Skeletal muscle tissue (tissue), 4 donors: ENCODE data around the gene DSTN. TPM values are rescaled to one million over a fixed set of nuclear protein-coding genes. Genes with fewer than 3 reads are reported as not detected.

Source experiments
- H3K27ac ChIP-seq: one replicate; pipeline ENCODE4 v1.7.0; 2013; ENCODE audit warnings: mild to moderate bottlenecking, low read depth, low read length, inconsistent platforms
- H3K27me3 ChIP-seq, 3 donors: one replicate each; pipeline ENCODE4 v1.7.0; 2013; ENCODE audit warnings: low read length in 3 of 3; ENCODE audit not compliant: control insufficient read depth in 3 of 3, insufficient read depth in 3 of 3
- H3K36me3 ChIP-seq, 3 donors: one replicate each; pipeline ENCODE4 v1.7.0; 2013; ENCODE audit warnings: low read length in 3 of 3; ENCODE audit not compliant: control insufficient read depth in 3 of 3, insufficient read depth in 3 of 3
- H3K4me1 ChIP-seq, 3 donors: one replicate each; pipeline ENCODE4 v1.7.0; 2013; ENCODE audit warnings: low read length in 3 of 3, mild to moderate bottlenecking in 3 of 3; ENCODE audit not compliant: control insufficient read depth in 3 of 3, insufficient read depth in 3 of 3
- H3K4me3 ChIP-seq, 3 donors: one replicate each; pipeline ENCODE4 v1.7.0; 2013; ENCODE audit warnings: low read length in 3 of 3
- H3K9ac ChIP-seq, 3 donors: one replicate each; pipeline ENCODE4 v1.7.0; 2013; ENCODE audit warnings: low read length in 3 of 3, mild to moderate bottlenecking in 3 of 3, moderate library complexity in 2 of 3, low read depth in 1 of 3
- H3K9me3 ChIP-seq, 3 donors: one replicate each; pipeline ENCODE4 v1.7.0; 2013; ENCODE audit warnings: low read length in 3 of 3; ENCODE audit not compliant: control insufficient read depth in 3 of 3
- total RNA-seq: library from RNA; depleted of rRNA; stranded (reverse); fragments of >200 nt; gene quantifications from one replicate; pipeline ENCODE4 v1.2.3, GENCODE V29; 2014
- donor health status: Osteomylitis.

Gene DSTN
- total RNA-seq, 1 donor from 2014 or later: 104 TPM

DNA sequence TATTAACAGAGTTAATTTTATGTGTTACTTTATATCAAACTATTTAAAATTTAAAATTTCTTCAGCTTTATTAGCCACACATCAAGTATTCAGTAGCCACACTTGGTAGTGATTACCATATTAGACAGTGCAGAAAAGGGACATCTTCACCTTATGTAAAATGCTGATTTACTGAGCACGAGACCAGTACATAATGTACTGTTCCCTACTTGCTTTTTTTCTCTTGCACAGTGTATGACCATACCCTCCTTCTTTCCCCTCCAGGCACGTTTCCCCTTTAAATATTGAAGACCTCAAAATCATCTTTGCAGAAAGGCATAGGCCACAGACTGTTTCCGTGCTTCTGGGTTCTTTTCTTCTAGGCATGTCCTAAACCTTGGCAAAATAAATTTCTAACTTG, 17.9 kb downstream of the DSTN start:
- Histone ChIP-seq H3K9ac (no peak overlapping the region), H3K4me1 (peaks cover 0 to 5% (median 4%) of the 10 kb centered on the region in 3 donors), H3K27ac (no peak overlapping the region), H3K27me3 (no peaks in the 10 kb centered on the region), H3K9me3 (no peaks in the 10 kb centered on the region), H3K36me3 (no peaks in the 10 kb centered on the region), H3K4me3 (no peak overlapping the region)

DNA sequence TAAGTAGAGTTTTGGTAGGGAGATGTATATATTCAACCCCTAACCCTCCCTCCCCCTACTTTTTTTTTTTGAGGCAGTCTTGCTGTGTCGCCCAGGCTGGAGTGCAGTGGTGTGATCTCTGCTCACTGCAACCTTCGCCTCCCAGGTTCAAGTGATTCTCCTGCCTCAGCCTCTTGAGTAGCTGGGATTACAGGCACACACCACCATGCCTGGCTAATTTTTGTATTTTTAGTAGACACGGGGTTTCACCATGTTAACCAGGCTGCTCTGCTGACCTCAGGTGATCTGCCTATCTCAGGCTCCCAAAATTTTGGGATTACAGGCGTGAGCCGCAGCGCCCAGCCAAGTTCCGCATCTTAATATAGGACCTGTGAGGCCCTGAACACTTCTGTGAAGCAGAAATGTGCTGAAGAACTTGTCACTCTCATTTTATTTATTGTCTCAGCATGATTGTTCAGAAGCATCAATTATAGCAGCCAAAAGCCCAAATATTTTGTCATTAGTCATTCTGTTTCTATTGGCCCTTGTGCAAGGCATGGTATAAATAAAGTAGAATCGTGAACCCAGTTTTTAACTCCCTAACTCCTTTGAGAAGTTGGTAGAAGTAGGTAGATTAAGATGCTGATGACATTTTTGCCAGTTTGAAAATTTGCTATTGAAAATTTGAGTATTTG, 19.4 kb downstream of the DSTN start:
- H3K4me1 ChIP-seq: peaks cover 0 to 7% (median 7%) of the 10 kb centered on the region in 3 donors
- H3K27me3 ChIP-seq: no peaks in the 10 kb centered on the region
- H3K4me3 ChIP-seq: no peak overlapping the region
- H3K9me3 ChIP-seq: no peaks in the 10 kb centered on the region
- H3K36me3 ChIP-seq: no peaks in the 10 kb centered on the region
- no peak overlapping the region for H3K27ac ChIP-seq
- H3K9ac ChIP-seq: no peak overlapping the region

DNA sequence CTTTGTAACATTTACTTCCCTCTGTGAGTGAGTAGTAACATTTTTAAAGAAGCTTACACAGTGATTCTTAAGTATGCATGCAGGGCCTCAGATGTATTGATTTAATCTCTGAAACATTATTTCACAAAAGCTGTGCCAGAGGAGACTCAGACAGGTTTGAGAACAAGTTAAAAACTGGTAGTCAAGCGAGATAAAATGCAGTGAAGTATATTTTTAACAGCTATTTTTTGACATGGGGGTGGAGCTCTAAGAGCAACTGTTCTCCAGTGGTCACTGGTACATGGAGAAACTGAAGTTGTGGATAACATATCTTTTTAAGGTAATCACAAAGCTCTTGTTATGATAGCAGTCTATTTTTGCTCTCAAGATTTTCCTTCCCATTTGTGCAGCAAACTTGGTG, 20.4 kb downstream of the DSTN start:
- Histone ChIP-seq H3K27ac (no peak overlapping the region), H3K27me3 (no peaks in the 10 kb centered on the region), H3K9me3 (no peaks in the 10 kb centered on the region), H3K4me1 (peaks cover 7 to 16% (median 12%) of the 10 kb centered on the region in 3 donors), H3K36me3 (no peaks in the 10 kb centered on the region), H3K4me3 (no peak overlapping the region), H3K9ac (no peak overlapping the region)

DNA sequence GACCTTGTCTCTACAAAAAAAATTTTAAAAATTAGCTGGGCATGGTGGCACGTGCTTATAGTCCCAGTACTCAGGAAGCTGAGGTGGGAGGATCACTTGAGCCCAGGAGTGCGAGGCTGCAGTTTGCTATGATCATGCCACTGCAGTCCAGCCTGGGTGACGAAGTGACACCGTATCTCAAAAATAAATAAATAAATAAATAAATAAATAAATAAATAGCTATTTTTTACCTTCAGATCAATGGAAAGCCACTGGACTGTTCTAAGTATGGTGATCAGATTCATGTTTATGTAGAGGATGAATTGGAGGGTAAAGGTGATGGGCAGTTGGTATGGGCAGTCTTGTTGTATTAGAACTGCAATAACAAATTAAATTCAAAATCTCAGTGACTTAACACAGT, 24.0 kb downstream of the DSTN start:
- peaks cover 7 to 21% (median 10%) of the 10 kb centered on the region in 3 donors for H3K4me1 ChIP-seq
- H3K9me3 ChIP-seq: no peaks in the 10 kb centered on the region
- H3K27ac ChIP-seq: no peak overlapping the region
- no peak overlapping the region for H3K4me3 ChIP-seq
- no peaks in the 10 kb centered on the region for H3K36me3 ChIP-seq
- H3K9ac ChIP-seq: no peak overlapping the region
- no peaks in the 10 kb centered on the region for H3K27me3 ChIP-seq

DNA sequence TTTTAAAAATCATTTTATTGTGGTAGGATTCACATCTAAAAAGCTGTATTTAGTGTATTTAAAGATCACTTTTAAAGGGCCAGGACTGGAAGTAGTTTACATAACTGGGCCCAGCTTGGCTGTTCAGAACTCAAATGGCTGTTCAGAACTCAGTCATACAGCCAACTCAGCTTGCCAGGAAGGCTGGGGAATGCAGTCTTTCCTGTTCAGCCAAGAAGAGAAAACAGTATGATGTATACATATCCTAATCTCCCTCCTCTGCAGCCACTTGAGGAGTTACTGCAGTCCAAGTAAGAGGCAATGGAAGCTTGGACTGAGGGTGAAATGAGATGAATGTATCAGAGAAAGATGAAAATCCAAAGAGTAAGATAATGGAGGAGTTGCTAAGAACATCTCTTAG, 24.6 kb downstream of the DSTN start:
- Histone ChIP-seq H3K27ac (no peak overlapping the region), H3K36me3 (no peaks in the 10 kb centered on the region), H3K4me3 (no peak overlapping the region), H3K9me3 (no peaks in the 10 kb centered on the region), H3K9ac (no peak overlapping the region), H3K4me1 (peaks cover 8 to 19% (median 12%) of the 10 kb centered on the region in 3 donors), H3K27me3 (no peaks in the 10 kb centered on the region)

DNA sequence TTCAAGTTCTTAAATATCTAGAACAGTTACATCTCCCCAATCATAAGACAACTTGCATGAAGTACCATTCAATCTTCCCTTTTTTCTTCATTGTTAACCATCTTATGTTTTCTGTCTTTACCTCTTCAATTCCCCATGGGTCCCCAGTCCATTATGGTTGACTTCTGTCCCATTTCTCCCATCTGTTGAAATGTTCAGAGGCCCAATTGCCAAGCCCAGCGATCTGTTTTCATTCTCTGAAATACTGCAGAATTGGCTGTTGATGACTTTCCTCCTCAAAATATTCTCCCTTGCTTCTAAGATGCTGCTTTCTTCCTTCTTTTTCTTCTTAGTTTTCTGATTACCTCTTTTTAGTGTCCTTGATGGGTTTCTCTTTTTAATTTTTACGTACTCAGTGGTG, 26.0 kb downstream of the DSTN start:
- peaks cover 7 to 19% (median 12%) of the 10 kb centered on the region in 3 donors for H3K4me1 ChIP-seq

DNA sequence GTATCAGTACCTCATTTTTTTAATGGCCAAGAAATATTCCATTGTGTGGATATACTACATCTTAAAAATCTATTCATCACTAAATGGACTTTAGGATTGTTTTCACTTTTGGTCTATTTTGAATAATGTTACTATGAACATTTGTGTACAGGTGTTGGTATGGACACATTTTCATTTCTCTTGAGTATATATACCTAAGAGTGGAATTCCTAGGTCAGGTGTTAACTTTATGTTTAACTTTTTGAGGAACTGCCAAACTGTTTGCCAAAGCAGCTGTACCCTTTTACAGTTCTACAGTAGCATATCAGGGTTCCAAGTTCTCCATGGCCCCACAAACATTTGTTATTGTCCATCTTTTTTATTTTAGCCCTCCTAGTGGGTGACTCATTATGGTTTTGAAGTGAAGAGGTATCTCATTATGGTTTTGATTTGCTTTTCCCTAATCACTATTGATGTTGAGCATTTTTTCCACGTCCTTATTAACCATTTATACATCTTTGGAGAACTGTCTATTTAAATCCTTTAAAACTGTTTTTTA, 28.2 kb downstream of the DSTN start:
- no peak overlapping the region for H3K9ac ChIP-seq
- no peak overlapping the region for H3K27ac ChIP-seq
- peaks cover 7 to 19% (median 12%) of the 10 kb centered on the region in 3 donors for H3K4me1 ChIP-seq
- peaks cover 0 to 6% (median 3%) of the 10 kb centered on the region in 3 donors for H3K36me3 ChIP-seq
- no peaks in the 10 kb centered on the region for H3K9me3 ChIP-seq
- H3K27me3 ChIP-seq: no peaks in the 10 kb centered on the region
- no peak overlapping the region for H3K4me3 ChIP-seq

More for the DNA sequence above, 26.0 kb downstream of the DSTN start:
- Histone ChIP-seq H3K9ac (no peak overlapping the region), H3K9me3 (no peaks in the 10 kb centered on the region), H3K27ac (no peak overlapping the region), H3K36me3 (no peaks in the 10 kb centered on the region), H3K27me3 (no peaks in the 10 kb centered on the region), H3K4me3 (no peak overlapping the region)

DNA sequence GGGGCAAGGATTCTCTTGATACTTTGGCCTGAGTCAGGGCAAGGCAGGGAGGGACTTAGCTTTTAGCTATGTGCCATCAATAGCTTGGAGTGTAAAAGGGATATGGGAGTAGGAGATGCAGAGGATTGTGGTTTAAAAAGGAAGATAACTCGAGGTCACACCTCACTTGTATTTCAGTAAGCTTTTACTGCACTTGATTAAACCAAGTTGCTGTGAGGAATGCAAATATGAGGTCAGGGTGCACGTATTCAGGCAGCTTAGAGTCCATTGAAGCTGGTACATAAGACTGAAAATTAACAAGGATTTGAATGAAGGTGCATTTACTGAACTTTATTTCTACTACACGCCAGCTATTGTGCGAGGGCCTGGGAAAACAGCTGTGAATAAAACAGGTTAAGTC, 32.1 kb downstream of the DSTN start:
- Histone ChIP-seq H3K4me1 (peaks cover 0 to 5% (median 0%) of the 10 kb centered on the region in 3 donors), H3K27me3 (no peaks in the 10 kb centered on the region), H3K9me3 (no peaks in the 10 kb centered on the region), H3K9ac (no peak overlapping the region), H3K36me3 (peaks cover 5 to 21% (median 21%) of the 10 kb centered on the region in 3 donors), H3K4me3 (no peak overlapping the region), H3K27ac (no peak overlapping the region)

DNA sequence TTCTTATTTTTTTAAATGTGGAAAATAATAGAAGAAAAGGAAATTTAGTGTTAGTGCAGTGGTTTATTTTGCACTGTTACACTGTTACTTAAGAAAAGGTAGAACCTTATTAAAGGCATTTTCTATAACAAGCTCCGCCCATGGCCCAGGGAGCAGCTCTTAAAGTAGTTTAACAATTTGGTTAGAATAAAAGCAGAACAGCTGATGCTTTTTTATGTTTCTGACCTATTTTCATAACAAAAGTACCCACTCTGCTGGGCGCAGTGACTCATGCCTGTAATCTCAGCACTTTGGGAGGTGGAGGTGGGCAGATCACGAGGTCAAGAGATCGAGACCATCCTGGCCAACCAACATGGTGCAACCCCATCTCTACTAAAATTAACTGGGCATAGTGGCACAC, 32.6 kb downstream of the DSTN start:
- Histone ChIP-seq H3K9ac (no peak overlapping the region), H3K4me1 (peaks cover 0 to 5% (median 0%) of the 10 kb centered on the region in 3 donors), H3K4me3 (no peak overlapping the region), H3K27ac (no peak overlapping the region), H3K27me3 (no peaks in the 10 kb centered on the region), H3K36me3 (peaks cover 5 to 25% (median 22%) of the 10 kb centered on the region in 3 donors), H3K9me3 (no peaks in the 10 kb centered on the region)

DNA sequence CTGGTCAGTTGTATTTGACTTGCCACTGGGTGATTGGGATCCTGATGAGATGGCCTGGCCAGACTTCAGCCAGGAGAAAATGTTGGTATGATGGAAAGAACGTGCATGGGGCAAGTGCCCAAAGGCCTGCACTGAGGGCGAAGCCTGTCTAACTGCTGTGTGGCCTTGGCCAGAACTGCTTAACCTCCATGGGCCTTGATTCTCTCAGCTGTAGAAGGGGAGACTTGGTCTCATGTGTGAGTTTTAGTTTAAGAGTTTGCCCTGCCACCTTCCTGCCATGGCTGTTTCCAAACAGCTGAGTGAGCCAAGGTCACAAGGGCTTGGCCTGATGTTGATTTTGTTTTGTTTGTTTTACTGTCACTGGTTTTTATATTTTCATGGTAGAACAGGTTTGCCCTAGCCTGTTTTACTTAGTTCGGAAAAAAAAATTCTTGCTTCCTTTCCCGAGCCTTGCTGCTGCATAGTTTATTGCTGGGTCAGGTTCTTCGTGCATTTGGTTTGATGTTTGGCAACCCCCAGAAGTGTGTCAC, 35.3 kb downstream of the DSTN start:
- H3K9ac ChIP-seq: no peak overlapping the region
- H3K4me3 ChIP-seq: no peak overlapping the region
- no peaks in the 10 kb centered on the region for H3K27me3 ChIP-seq
- H3K27ac ChIP-seq: no peak overlapping the region
- no peaks in the 10 kb centered on the region for H3K9me3 ChIP-seq
- peaks cover 0 to 3% (median 0%) of the 10 kb centered on the region in 3 donors for H3K4me1 ChIP-seq
- H3K36me3 ChIP-seq: peaks cover 8 to 40% (median 34%) of the 10 kb centered on the region in 3 donors
